ENCODE results near the gene TSR3. TPM values are rescaled to one million over a fixed set of nuclear protein-coding genes. Genes with fewer than 3 reads are reported as not detected.

TSR3 gene
- total RNA-seq, result 10 to 100 TPM; 55.6 to 74.5 (median 65.1) TPM

- TF ChIP-seq POLR2AphosphoS5 (IDR thresholded peaks at IDR 0.05), result peak; percentile 95 to 97
- TF ChIP-seq POLR2A (IDR thresholded peaks at IDR 0.05), result peak in 3 of 4 donors; percentile 38 to 93 (median 62)
- TF ChIP-seq, protein P1, sequence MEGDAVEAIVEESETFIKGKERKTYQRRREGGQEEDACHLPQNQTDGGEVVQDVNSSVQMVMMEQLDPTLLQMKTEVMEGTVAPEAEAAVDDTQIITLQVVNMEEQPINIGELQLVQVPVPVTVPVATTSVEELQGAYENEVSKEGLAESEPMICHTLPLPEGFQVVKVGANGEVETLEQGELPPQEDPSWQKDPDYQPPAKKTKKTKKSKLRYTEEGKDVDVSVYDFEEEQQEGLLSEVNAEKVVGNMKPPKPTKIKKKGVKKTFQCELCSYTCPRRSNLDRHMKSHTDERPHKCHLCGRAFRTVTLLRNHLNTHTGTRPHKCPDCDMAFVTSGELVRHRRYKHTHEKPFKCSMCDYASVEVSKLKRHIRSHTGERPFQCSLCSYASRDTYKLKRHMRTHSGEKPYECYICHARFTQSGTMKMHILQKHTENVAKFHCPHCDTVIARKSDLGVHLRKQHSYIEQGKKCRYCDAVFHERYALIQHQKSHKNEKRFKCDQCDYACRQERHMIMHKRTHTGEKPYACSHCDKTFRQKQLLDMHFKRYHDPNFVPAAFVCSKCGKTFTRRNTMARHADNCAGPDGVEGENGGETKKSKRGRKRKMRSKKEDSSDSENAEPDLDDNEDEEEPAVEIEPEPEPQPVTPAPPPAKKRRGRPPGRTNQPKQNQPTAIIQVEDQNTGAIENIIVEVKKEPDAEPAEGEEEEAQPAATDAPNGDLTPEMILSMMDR (IDR thresholded peaks at IDR 0.05), result peak in 4 of 6 experiments; percentile 23 to 50 (median 28)
- TF ChIP-seq EP300 (IDR thresholded peaks at IDR 0.05), result peak in 2 of 4 donors; percentile 15 to 87
- no peaks in the 10 kb centered on the region for H3K27me3 ChIP-seq
- H3K4me1 ChIP-seq, result peaks cover 18 to 50% (median 30%) of the 10 kb centered on the region in 4 donors
- DNase-seq, result peak; percentile 83 to 97
- ATAC-seq (ENCODE audit: low FRiP score in 2 of 2), result peak; percentile 60 to 89
- H3K9me3 ChIP-seq, result no peaks in the 10 kb centered on the region
- peak within 1 kb of the TSS; percentile 93 to 100 (median 98) for H3K4me3 ChIP-seq
- peaks cover 0 to 31% (median 22%) of the 10 kb centered on the region in 4 donors for H3K36me3 ChIP-seq
- WGBS, 2 donors, result 0% methylated on average over 6 to 36 of the region's 98 CpGs
- H3K27ac ChIP-seq, result peak within 1 kb of the TSS; percentile 71 to 93 (median 78)
These were observed at the start of gene TSR3, which contains the start of gene GNPTG for GRCh38 chr16:1351582-1352362. TSR3 (minus strand) TSS chr16:1351878; CDS start chr16:1351804, 74 bp downstream. GNPTG (plus strand) TSS chr16:1351931; CDS start chr16:1351966, 35 bp downstream.

- no peak for ATAC-seq (ENCODE audit: low FRiP score in 2 of 2)
- peaks cover 31 to 79% (median 58%) of the 10 kb centered on the region in 4 donors for H3K36me3 ChIP-seq
These were observed 49.5 kb upstream of the TSR3 start for GRCh38 chr16:1401061-1401757.

GRCh38 chr16:1398826-1399581, 47.3 kb upstream of the TSR3 start:
- Histone ChIP-seq H3K9me3 (no peaks in the 10 kb centered on the region), H3K27me3 (no peaks in the 10 kb centered on the region), H3K4me3 (no peak overlapping the region), H3K4me1 (no peaks in the 10 kb centered on the region), H3K27ac (no peak overlapping the region), H3K36me3 (peaks cover 34 to 85% (median 67%) of the 10 kb centered on the region in 4 donors)
- TF ChIP-seq POLR2AphosphoS5 (IDR thresholded peaks at IDR 0.05) (no peak), POLR2A (IDR thresholded peaks at IDR 0.05) (no peak), EP300 (IDR thresholded peaks at IDR 0.05) (no peak)
- TF ChIP-seq, protein P1 (IDR thresholded peaks at IDR 0.05), result no peak
- 94 to 97% methylated on average over 10 to 37 of the region's 38 CpGs for WGBS, 2 donors
- ATAC-seq (ENCODE audit: low FRiP score in 2 of 2) (peak in 1 of 2 donors; percentile 16), DNase-seq (no peak)

More at GRCh38 chr16:1401061-1401757, 49.5 kb upstream of the TSR3 start:
- TF ChIP-seq, protein P1 (IDR thresholded peaks at IDR 0.05), result no peak
- no peak for TF ChIP-seq POLR2A (IDR thresholded peaks at IDR 0.05)
- no peak overlapping the region for H3K27ac ChIP-seq
- no peak overlapping the region for H3K4me3 ChIP-seq
- peak in 1 of 2 donors; percentile 62 for DNase-seq
- H3K9me3 ChIP-seq, result no peaks in the 10 kb centered on the region
- H3K4me1 ChIP-seq, result no peaks in the 10 kb centered on the region
- WGBS, 2 donors, result 93 to 94% methylated on average over 7 to 29 of the region's 29 CpGs
- no peaks in the 10 kb centered on the region for H3K27me3 ChIP-seq

DNA sequence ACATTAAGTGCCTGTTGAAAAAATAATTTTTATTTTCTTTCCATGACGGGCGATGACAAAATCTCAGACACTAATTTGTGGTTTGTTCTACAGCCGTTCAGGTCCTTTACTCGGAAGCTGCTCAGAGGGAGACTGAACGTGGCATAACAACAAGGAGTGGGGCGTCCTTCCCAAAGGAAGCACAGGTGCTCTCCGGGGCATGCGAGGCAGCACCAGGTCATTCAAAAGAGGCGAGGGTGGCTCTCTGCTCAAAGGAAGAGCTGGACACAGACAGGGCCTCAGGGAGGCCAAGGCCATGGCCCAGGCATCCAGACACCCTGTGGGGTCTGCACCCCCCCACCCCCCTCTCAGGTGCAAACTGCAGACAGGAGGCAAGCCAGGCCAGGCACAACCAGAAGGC, 46.7 kb upstream of the TSR3 start:
- TF ChIP-seq EP300 (IDR thresholded peaks at IDR 0.05) (no peak), POLR2A (IDR thresholded peaks at IDR 0.05) (no peak), POLR2AphosphoS5 (IDR thresholded peaks at IDR 0.05) (no peak)
- TF ChIP-seq, protein P1 (IDR thresholded peaks at IDR 0.05), result no peak
- Histone ChIP-seq H3K4me3 (no peak overlapping the region), H3K36me3 (peaks cover 40 to 87% (median 71%) of the 10 kb centered on the region in 4 donors), H3K27me3 (no peaks in the 10 kb centered on the region), H3K27ac (no peak overlapping the region), H3K4me1 (no peaks in the 10 kb centered on the region), H3K9me3 (no peaks in the 10 kb centered on the region)
- DNase-seq (no peak), ATAC-seq (ENCODE audit: low FRiP score in 2 of 2) (no peak)
- 94 to 97% methylated on average over 9 of the region's 9 CpGs for WGBS, 2 donors

Measured in upper lobe of left lung (tissue), 6 donors.